HG03103 (cell line): ENCODE measurements around the gene TSLP.

Experiments used
- ATAC-seq: cut with Tn5 transposase; IDR thresholded peaks from one replicate; pipeline ENCODE4 v1.9.1; 2021; ENCODE audit warnings: low read depth; ENCODE audit not compliant: unreplicated experiment

TSLP gene

GRCh38 chr5:111071413-111071812, at the start of gene TSLP:
Gene TSLP (plus strand): TSS chr5:111071713. CDS start chr5:111071891, 178 bp downstream.
- ATAC-seq: no peak

DNA sequence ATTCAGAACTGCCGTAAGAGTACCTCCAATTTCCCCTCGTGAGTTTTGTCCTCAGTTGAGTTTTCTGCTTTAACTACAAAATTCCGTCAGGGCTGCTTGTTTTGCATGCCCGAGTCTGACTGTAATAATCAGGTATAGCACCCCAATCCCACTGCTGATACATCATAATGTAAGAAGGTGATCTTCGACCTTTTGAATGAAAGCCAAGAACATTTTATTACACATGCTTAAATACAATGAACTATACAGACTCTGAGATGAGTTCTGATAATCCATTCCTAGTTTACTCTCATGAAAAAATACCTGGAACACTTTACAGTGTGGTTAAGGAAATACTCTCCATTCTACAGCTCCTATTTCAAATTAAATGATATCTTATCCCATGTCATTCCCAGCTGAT, 49.2 kb upstream of the TSLP start:
- ATAC-seq: no peak

GRCh38 chr5:111028865-111029264, 42.6 kb upstream of the TSLP start:
- ATAC-seq: no peak

DNA sequence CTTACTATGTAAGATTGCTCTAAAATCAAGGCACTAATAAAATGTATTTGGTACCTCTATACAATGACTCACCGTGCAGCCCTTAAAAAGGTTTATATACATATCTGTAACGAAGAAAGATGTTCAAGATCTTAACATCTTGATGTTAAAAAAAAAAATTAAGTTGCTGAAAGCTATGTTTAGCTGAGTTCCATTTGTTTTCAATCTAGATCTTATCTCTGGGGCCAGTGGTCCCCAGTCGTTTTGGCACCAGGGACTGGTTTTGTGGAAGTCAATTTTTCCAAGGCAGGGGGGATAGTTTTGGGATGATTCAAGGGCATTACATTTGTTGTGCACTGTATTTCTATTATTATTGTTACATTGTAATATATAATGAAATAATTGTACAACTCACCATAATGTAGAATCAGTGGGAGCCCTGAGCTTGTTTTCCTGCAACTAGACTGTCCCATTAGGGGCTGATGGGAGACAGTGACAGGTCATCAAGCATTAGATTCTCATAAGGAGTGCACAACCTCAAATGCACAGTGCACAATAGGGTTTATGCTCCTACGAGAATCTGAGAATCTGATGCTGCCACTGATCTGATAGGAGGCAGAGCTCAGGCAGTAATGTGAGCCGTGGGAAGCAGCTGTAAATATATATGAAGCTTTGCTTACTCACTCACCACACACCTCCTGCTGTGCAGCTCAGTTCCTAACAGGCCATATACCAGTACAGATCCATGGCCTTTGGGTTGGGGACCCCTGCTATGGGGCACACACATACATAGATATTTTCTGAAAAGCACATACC, 27.6 kb upstream of the TSLP start:
- no peak for ATAC-seq

DNA sequence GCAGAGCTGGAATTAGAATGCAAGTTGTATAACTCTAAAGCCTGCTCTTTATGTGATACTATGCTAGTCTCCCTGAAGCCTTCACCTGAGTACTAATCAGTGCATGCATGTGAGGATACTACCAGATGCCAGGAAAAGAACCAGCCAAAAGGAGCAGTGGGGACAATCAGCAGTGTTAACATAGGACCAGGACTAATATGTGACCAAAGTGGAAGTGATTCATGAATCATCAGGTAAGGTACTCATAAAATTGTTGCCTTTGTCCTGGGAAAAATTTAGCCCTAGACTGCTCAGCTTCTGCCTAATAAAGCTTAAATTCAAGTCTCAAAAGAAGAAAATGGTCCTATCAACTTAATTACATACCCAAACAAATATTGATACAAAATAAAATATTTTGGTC, 13.4 kb upstream of the TSLP start:
- ATAC-seq: no peak

DNA sequence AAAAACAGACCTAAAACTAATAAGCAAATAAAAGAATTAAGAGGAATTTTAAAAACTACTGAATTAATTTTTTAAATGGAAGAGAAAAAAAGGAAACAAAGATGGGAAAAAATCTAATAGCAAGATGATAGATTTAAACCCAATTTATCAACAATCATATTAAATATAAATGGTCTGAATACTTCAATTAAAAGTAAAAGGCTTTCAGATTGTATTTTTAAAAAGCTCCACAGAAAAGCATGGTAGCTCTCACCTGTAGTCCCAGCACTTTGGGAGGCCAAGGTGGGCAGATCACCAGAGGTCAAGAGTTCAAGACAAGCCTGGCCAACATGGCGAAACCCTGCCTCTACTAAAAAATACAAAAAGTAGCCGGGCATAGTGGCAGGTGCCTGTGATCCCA, 11.3 kb upstream of the TSLP start:
- no peak for ATAC-seq

GRCh38 chr5:111061618-111062017, 9.9 kb upstream of the TSLP start:
- no peak for ATAC-seq

DNA sequence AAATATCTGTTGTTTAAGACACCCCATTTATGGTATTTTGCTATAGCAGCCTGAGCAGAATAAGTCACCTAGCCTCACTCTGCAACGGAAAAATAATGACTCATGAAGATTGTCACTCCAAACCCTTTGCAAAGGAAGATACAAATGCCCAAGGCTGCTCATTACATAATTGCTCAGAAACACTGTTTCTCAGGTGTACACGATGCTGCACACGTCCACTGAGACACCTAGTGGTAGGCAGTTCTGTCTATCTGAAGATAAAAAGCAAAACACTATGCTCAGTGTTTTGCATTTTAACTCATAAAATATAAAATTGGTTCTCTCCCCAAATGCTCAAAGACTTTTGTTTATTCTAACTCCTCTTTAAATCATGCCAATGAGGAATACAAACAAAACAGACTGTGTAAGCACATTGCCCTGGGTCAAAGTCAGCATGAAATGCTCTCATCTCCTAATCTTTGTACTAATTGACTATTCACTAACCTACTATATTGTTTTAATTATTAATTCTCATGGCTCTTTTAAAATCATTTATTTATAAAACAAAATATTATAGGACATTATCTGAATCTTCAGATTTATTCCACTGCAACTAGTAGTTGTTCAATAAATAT, 7.7 kb upstream of the TSLP start:
- ATAC-seq: peak; percentile 71

DNA sequence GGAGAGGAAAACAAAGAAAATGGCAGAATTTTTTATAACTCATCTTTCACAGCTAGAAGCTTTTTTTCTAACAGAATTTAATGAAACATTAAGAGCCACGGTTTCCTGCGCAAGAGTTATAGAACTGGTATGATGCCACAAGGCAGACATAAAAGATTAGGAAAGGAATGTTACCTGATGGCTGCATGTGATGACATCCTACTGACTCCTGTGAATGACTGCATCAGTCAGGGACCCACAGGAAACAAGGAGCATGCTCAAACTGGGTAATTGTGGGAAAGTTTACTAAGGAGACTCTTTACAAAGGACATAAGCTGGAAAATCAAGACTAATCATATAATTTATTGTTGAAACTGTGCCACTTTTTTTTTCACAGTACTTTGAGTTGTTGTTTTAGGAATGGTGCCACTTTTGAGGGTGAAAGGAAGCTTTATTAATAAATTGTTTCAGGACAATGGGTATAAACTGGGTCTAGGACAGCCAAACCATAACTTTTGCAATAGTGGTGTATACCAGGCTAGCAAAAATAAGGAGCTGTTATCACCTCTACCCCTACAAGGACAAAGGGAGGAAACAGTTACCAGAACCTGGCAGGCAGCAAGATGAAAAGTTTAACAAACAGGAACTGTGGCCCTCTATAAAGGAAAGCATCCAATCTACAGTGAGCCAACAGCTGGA, 5.1 kb upstream of the TSLP start:
- no peak for ATAC-seq

GRCh38 chr5:111068213-111068612, 3.3 kb upstream of the TSLP start:
- no peak for ATAC-seq

- ATAC-seq: no peak
Observed at GRCh38 chr5:111069839-111070238, 1.7 kb upstream of the TSLP start.

DNA sequence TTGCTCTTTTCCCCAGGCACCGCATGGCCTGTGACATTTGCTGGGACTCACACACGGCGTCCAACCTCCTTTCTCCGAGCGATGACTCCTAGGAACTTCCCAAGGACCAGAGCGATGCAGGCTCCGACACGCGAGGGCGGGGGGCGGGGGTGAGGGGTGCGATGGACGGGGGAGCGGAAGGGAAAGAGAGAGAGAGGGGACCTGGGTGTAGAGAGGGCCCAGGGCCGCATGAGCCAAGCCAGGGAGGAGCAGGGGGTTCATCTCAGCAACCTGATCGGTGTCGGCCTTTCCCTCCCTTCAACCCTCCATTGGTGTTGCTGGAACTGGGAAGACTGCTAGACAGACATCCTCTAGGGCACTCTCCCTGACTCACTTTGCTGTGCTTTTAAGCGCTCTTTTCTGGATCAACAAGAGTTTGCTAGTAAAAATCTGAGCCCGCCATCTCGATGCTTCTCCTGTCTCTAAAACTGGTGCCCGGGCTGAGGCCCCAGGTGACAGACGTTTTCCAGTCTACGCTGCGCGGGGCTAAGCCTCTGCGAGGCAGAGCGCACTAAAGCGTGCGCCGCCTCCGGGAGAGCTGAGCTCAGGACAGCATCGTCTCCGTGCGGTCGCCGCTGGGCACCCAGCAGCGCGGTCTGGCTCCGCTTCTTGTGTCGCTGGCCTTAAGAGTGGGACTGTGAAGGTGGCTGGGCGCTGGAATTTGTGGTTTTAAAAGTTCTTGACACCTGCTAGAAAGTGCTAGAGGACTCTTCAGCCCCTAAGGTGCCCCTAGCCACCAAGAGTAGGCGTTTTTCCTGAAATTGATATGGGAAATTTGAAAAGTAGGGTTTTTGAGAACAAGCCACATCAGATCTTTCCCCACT, 1.0 kb upstream of the TSLP start:
- ATAC-seq: peak; percentile 51

DNA sequence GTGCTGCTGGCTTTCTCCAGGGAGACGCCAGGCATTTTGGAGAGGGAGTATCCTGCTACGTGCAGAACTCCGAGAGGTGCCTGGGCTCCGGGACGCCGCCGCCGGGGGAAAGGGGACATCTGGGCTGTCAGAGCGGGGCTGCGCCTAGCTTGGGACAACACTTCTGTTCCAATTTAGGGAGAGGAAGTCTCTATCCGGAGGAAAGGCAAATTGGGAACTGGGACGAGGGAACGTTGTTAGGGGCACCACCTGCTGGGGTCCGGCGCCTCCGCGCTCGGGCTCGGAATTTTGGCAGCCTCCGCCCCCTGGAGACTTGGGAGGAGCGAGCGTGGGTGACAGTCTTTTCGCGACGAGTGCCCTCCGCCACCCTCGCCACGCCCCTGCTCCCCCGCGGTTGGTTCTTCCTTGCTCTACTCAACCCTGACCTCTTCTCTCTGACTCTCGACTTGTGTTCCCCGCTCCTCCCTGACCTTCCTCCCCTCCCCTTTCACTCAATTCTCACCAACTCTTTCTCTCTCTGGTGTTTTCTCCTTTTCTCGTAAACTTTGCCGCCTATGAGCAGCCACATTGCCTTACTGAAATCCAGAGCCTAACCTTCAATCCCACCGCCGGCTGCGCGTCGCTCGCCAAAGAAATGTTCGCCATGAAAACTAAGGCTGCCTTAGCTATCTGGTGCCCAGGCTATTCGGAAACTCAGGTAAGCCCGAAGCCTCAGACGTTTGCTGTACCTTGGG, 1.6 kb downstream of the TSLP start:
- ATAC-seq: peak; percentile 58

- ATAC-seq: no peak
Observed at GRCh38 chr5:111074244-111074643, 2.7 kb downstream of the TSLP start.

DNA sequence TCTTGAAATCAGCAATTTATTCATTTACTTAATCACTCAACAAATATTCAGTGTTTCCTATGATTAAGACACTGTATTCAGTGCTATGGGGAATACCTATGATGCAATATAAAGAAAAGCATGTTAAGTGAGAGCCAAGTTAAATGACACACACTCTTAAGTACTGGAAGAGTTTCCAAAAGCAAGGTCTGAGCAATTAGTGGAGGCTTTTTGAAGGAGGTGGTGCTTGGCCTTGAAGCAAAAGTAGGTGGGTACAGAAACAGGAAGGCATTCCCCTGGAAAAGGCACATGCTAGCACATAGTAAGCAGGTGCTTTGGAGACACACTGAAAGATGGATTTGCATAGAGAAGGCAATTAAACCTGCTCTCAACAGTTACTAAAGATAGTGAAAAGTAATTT, 4.0 kb downstream of the TSLP start:
- ATAC-seq: no peak

DNA sequence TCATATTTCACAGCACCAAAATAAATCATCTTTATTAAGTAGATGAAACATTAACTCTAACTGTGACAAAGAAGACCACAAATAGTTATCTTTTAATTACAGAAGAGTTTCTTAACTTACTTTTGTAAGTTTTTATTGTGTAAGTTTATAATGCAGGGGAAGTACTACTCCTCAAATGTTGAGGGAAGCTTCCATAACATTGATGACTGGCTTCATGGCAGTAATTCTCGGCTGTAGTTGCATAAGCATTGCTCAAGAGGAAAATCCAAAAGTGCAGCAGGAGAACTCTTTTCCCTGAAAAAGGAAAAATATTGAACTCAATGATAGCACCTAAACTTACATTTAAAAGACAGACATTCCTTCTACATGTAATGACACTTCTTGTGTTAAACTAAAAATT, 4.6 kb downstream of the TSLP start:
- ATAC-seq: no peak

DNA sequence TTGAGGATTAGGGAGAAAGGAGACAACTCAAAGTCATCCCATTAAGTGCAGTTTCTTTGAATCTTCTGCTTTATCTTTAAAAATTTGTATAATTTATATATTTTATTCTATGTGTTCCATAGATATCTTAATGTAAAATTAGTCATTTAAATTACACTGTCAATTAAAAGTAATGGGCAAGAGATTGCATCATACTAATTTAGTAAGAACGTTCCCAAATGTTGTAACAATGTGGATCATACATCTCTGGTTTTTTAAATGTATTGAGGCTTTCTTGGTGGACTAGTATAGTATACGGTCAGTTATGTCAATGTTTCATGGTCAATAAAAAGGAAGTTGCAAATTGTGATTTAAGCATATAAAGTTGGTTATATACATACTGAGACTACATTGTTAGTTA, 6.2 kb downstream of the TSLP start:
- no peak for ATAC-seq

DNA sequence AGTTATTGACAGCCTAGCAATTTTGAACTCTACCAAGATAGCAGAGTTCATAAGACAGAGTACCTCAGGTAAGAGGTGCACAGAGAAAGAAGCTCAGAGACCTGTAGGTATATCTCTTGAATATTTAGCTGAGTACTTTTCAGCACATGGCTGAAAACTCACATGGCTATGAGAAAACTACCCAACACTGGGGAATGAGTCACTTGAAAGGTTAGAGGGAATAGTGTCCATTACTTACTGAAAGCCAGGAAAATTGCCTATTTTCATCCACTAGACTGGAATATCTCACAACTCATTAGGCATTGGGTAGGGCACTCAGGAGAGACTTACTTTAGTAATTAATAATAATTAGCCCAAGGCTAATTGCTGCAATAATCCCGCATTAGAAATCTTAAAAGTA, 8.3 kb downstream of the TSLP start:
- ATAC-seq: no peak

DNA sequence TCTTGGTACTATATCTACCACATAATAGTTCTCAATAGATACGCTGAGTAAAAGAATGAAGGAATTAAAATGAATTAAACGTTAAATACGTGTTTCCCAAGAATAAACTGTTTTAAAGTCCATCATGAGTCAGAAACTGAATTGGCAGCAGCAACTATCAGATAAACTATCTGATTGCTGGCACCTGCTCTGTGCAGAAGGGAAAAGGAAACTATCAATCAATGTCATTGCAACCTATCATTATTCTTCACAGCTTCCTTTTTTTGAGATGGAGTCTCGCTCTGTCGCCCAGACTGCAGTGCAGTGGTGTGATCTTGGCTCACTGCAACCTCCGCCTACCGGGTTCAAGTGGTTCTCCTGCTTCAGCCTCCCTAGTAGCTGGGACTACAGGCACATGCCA, 11.8 kb downstream of the TSLP start:
- ATAC-seq: no peak
